ENCODE results near the gene IQGAP2.

Gene IQGAP2

DNA sequence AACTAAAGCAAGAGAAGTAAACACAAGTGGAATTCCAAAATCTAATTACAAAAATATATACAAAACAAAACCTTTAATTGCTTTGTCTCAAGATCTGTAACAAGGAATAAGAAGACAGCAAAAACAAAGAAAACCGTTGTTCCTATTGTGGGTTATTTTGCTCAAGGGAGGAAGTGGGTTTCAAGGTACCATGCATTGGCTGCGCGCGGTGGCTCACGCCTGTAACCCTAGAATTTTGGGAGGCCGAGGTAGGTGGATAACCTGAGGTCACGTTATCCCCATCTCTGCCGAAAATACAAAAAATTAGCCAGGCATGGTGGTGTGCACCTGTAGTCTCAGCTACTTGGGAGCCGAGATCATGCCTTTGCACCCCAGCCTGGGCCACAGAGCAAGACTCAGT is 12.1 kb upstream of the IQGAP2 start:
- H3K4me3 ChIP-seq (ENCODE audit: low read depth, low read length): no peak overlapping the region
- TF ChIP-seq, protein P1, sequence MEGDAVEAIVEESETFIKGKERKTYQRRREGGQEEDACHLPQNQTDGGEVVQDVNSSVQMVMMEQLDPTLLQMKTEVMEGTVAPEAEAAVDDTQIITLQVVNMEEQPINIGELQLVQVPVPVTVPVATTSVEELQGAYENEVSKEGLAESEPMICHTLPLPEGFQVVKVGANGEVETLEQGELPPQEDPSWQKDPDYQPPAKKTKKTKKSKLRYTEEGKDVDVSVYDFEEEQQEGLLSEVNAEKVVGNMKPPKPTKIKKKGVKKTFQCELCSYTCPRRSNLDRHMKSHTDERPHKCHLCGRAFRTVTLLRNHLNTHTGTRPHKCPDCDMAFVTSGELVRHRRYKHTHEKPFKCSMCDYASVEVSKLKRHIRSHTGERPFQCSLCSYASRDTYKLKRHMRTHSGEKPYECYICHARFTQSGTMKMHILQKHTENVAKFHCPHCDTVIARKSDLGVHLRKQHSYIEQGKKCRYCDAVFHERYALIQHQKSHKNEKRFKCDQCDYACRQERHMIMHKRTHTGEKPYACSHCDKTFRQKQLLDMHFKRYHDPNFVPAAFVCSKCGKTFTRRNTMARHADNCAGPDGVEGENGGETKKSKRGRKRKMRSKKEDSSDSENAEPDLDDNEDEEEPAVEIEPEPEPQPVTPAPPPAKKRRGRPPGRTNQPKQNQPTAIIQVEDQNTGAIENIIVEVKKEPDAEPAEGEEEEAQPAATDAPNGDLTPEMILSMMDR (conservative IDR thresholded peaks at IDR 0.05; ENCODE audit: low read depth, low read length): no peak
- DNase-seq (ENCODE audit: low read depth): no peak

DNA sequence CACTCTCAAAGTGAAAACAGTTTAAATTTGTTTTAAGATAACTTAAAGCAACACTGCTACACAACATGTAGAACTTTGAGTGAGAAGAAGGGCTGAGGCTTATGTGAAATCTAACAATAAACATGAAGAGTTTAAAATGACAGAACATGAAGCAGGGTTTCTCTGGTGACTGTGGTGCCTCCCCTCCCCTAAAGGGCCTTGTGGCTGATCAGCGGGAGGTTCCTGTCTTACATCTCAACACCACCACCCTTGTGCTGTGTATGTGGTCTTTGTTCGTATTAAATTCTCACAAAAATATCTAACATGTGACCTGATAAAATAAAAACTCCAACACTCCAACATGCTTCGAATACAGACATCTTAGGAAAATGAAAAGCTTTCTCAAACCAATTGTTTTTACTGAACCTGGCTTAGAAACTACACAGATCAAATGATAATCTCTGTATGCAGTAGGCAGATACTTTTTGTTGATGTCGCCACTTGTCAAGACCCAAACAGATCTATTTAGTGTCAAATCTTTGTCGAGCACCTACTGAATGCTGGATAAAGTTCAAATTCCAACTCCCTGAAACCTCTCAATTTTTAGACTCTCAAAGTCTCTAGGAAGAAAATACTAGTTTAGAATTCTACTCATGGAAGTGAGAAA is 9.9 kb upstream of the IQGAP2 start:
- TF ChIP-seq, protein P1 (conservative IDR thresholded peaks at IDR 0.05; ENCODE audit: low read depth, low read length): no peak
- DNase-seq (ENCODE audit: low read depth): no peak

DNA sequence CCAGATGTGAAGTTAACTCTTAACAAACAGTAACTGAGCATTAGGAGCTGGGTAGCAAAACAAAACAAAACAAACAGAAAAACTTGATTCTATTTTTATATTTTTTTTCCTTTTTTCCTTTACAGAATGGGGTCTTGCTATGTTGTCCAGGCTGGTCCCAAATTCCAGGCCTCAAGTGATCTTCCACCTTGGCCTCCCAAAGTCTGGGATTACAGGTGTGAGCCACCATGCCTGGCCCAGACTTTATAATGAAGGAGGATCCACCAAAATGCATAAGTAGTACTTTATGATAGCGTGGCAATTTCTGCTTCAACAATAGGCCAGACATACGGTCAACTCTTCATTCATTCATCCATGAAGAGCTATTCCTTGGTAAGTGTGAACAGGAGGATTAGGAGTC is 5.9 kb upstream of the IQGAP2 start:
- no peak for DNase-seq (ENCODE audit: low read depth)
- TF ChIP-seq, protein P1 (conservative IDR thresholded peaks at IDR 0.05; ENCODE audit: low read depth, low read length): no peak
- no peak overlapping the region for H3K4me3 ChIP-seq (ENCODE audit: low read depth, low read length)

More for the DNA sequence above, 9.9 kb upstream of the IQGAP2 start:
- H3K4me3 ChIP-seq (ENCODE audit: low read depth, low read length): no peak overlapping the region

DNA sequence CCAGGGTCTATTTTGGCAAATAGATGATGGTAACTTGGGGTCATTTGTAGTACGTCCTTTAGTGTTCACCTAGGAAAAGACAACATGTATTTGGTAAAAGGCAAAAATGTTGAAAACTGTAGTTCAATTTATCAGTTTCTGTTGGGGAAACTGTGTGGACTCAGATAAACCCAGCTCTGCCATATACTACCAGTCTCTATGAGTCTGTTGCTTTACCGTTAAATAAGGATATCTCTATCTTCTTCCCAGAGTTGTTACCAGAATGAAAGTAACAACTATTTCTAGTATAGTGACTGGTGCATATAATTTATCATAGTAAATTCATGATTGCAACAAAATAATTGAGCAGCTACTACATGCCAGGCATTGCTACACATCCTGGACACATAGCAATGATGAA is 3.8 kb upstream of the IQGAP2 start:
- H3K4me3 ChIP-seq (ENCODE audit: low read depth, low read length): no peak overlapping the region
- TF ChIP-seq, protein P1 (conservative IDR thresholded peaks at IDR 0.05; ENCODE audit: low read depth, low read length): no peak
- DNase-seq (ENCODE audit: low read depth): no peak

DNA sequence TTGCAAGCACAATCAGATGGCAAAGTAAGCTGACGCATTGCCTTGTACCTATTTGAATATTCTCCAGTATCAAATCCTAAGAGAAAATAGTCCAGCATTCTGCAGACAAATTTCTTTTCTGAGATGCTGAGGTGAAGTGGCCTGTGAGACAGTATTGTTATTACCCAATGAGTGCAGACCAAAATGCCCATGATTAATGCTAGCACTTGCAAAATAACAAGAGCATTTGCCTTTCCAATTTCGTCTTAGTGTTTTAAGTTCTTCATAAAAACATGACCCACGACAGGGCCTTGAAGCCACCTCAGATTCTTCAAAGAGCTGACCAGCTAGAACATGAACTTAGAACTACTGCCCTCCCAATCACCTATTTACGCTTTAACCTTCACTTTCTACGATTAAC is 2.6 kb upstream of the IQGAP2 start:
- TF ChIP-seq, protein P1 (conservative IDR thresholded peaks at IDR 0.05; ENCODE audit: low read depth, low read length): no peak
- H3K4me3 ChIP-seq (ENCODE audit: low read depth, low read length): no peak overlapping the region
- no peak for DNase-seq (ENCODE audit: low read depth)

DNA sequence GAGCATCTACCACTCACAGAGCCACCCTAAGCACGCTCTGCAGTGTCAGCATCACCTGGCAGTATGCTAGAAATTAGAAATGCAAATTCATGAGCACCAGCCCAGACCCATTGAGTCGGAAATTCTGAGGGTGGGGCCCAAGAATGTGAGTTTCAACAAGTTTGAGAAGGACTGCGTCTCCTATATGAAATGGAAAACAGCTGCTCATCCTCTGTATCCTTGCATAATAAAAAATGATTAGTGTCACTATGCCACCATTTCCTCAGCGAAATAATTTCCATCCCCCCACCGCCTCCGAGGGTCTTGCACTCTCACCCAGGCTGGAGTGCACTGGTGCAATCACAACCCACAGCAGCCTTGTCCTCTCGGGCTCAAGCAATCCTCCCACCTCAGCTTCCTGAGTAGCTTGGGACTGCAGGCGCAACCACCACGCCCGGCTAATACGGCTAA is 1.3 kb upstream of the IQGAP2 start:
- TF ChIP-seq, protein P1 (conservative IDR thresholded peaks at IDR 0.05; ENCODE audit: low read depth, low read length): no peak
- H3K4me3 ChIP-seq (ENCODE audit: low read depth, low read length): peak overlapping the region; percentile 59
- DNase-seq (ENCODE audit: low read depth): no peak

DNA sequence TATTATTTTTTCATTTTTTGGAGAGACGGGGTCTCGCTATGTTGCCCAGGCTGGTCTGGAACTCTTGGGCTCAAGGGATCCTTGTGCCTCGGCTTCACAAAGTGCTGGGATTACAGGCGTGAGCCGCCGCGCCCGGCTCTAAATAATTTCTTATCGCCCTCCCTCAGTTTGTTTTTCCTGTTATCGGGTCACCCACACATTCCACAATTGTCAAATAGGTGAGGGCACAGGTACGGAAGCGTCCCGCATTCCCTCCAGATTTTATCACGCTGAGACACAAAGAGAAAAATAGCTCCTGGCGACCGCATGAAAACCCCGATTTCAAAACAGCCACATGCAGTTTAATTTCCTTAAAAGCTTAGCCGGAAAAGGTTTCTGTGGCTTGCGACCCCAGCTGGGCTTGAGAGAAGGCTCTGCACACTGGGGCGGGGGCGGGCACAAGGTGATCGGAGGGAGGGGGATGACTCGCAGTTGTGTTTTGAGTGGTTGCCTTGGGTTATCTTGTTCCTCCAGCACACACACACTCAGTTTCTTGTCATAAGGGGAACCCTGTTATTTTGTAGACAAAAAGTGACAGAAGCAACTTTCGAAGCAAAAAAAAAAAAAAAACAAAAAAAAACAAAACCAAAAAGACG is 717 bp upstream of the IQGAP2 start:
- TF ChIP-seq, protein P1 (conservative IDR thresholded peaks at IDR 0.05; ENCODE audit: low read depth, low read length): no peak
- peak; percentile 43 for DNase-seq (ENCODE audit: low read depth)

More for the DNA sequence above, 717 bp upstream of the IQGAP2 start:
- H3K4me3 ChIP-seq (ENCODE audit: low read depth, low read length): peak overlapping the region; percentile 59
